GM04504 (cell line): ENCODE measurements around the gene MSH3.

Experiments used
- DNase-seq: peaks from one replicate; pipeline ENCODE4 v3.0.0-alpha.2; 2012; ENCODE audit warnings: low read depth

MSH3 gene

GRCh38 chr5:80912479-80912878 lies 258.0 kb downstream of the MSH3 start:
- DNase-seq = no peak

DNA sequence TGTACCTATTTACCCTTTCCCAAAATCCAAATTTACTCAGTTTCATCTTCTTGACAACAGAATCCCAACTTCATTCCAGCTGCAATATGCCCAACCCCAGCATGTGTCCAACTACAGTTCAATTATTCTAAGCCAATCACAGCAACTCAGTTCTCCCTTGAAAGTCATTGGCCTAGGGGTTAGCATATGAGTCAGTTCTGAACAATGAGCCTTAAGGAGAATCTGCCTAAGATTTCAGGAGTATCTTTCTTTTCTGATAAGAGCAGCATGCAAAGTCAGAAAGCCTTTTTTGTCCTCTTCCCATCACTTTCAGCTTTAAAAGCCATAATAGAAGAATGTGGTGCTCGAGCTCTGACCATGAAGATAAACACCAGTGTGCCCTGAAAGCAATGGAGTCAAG lies 261.3 kb downstream of the MSH3 start:
- no peak for DNase-seq

- no peak for DNase-seq
Measured at GRCh38 chr5:80916676-80917075, 262.2 kb downstream of the MSH3 start.

- DNase-seq = peak; percentile 36
Measured at GRCh38 chr5:80917631-80918030, 263.2 kb downstream of the MSH3 start.

DNA sequence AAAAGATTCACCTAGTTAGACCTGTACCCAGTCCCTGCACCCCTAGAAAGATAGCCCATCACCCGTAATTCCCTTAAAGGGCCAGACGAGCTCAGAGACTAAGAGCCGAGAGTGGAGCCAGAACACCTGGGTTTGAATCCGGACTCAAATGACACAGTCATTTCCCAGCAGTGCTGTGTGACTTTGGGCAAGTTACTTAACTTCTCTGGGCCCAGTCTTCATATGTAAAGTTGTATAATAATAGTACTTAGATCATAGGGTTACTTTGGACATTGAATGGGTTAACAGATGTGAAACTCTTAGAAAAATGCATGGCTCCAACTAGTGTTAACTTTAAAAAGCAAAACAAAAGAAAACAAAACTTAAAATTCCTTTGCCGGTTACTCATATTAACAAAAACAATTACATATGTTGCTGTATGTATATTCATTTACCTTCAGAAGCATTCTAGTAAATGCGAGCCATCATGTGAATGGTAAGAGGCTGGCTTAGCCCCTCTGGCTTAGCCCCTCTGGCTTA lies 265.3 kb downstream of the MSH3 start:
- no peak for DNase-seq

GRCh38 chr5:80920333-80920732 lies 265.9 kb downstream of the MSH3 start:
- no peak for DNase-seq

DNA sequence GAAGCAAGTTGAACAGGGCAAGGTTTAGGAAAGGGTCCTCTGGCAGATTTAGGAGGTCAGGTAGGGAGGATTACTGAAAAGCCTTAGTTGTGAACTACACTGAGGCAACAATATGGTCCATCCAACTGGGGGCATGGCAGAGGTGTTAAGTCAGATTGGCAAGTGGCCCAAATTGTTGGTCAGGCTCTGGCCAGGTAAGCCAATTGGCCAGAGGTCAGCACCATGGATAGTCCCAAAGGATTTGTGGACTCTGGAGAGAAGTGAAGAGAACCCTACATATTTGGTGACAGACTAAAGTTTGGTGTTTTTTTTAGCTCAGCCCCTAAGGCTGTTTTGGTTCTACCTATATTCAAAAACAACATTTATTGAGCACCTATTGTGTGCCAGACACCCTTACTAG lies 266.6 kb downstream of the MSH3 start:
- DNase-seq = no peak

DNA sequence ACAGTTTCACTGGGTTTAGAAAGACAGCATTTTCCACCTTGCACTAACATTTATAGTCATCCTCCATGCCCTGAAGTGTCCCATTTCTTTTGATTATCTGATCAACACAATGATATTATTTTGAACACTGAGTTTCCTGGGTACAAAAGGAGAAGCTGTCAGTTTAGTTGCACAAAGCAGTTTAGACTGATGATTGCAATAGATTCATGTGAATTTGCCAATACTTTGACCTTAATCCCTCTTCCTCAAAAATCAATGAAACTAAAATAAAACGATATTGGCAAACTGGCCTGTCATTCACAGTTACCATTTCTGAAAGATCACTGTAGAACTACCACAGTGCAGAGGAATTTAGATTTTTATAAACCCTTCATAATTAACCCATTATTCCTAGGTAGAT lies 271.5 kb downstream of the MSH3 start:
- DNase-seq = no peak
